Measurements from ENCODE around the gene MGAM2.
"Not testable (repeated sequence)": the region's sequence is repeated elsewhere in the genome, so short reads cannot be mapped to it uniquely, and the experiment has no call there.

MGAM2 gene

GRCh38 chr7:142111499-142111898 lies at the start of gene MGAM2:
TSS of gene MGAM2 (plus strand) at chr7:142111718. CDS start at chr7:142116874, 5,156 bp downstream.
- no peak for DNase-seq (ENCODE audit: low read depth in 1 of 2, low spot score in 1 of 2)

GRCh38 chr7:142063551-142064442 lies 47.7 kb upstream of the MGAM2 start:
- DNase-seq (ENCODE audit: low read depth in 1 of 2, low spot score in 1 of 2): no peak

- no peak for DNase-seq (ENCODE audit: low read depth in 1 of 2, low spot score in 1 of 2)
These were observed 45.0 kb upstream of the MGAM2 start for GRCh38 chr7:142066536-142066935.

GRCh38 chr7:142077762-142078161 lies 33.8 kb upstream of the MGAM2 start:
- no peak for DNase-seq (ENCODE audit: low read depth in 1 of 2, low spot score in 1 of 2)

- no peak for DNase-seq (ENCODE audit: low read depth in 1 of 2, low spot score in 1 of 2)
These were observed 27.9 kb upstream of the MGAM2 start for GRCh38 chr7:142083605-142084004.

- no peak for DNase-seq (ENCODE audit: low read depth in 1 of 2, low spot score in 1 of 2)
These were observed 26.1 kb upstream of the MGAM2 start for GRCh38 chr7:142085428-142085827.

GRCh38 chr7:142088022-142088714 lies 23.4 kb upstream of the MGAM2 start:
- DNase-seq (ENCODE audit: low read depth in 1 of 2, low spot score in 1 of 2): no peak

GRCh38 chr7:142089035-142089434 lies 22.5 kb upstream of the MGAM2 start:
- no peak for DNase-seq (ENCODE audit: low read depth in 1 of 2, low spot score in 1 of 2)

GRCh38 chr7:142091961-142092360 lies 19.6 kb upstream of the MGAM2 start:
- DNase-seq (ENCODE audit: low read depth in 1 of 2, low spot score in 1 of 2): no peak

- no peak for DNase-seq (ENCODE audit: low read depth in 1 of 2, low spot score in 1 of 2)
These were observed 16.7 kb upstream of the MGAM2 start for GRCh38 chr7:142094861-142095260.

GRCh38 chr7:142097571-142097970 lies 13.9 kb upstream of the MGAM2 start:
- DNase-seq (ENCODE audit: low read depth in 1 of 2, low spot score in 1 of 2): no peak

GRCh38 chr7:142098004-142098403 lies 13.5 kb upstream of the MGAM2 start:
- DNase-seq (ENCODE audit: low read depth in 1 of 2, low spot score in 1 of 2): no peak

- DNase-seq (ENCODE audit: low read depth in 1 of 2, low spot score in 1 of 2): not testable (repeated sequence)
These were observed 12.2 kb upstream of the MGAM2 start for GRCh38 chr7:142099347-142099746.

- no peak for DNase-seq (ENCODE audit: low read depth in 1 of 2, low spot score in 1 of 2)
These were observed 10.9 kb upstream of the MGAM2 start for GRCh38 chr7:142100634-142101033.

- DNase-seq (ENCODE audit: low read depth in 1 of 2, low spot score in 1 of 2): not testable (repeated sequence)
These were observed 9.7 kb upstream of the MGAM2 start for GRCh38 chr7:142101794-142102193.

GRCh38 chr7:142104550-142105527 lies 6.7 kb upstream of the MGAM2 start:
- DNase-seq (ENCODE audit: low read depth in 1 of 2, low spot score in 1 of 2): no peak

GRCh38 chr7:142108728-142109505 lies 2.6 kb upstream of the MGAM2 start:
- DNase-seq (ENCODE audit: low read depth in 1 of 2, low spot score in 1 of 2): no peak

GRCh38 chr7:142110098-142110497 lies 1.4 kb upstream of the MGAM2 start:
- DNase-seq (ENCODE audit: low read depth in 1 of 2, low spot score in 1 of 2): no peak

- no peak for DNase-seq (ENCODE audit: low read depth in 1 of 2, low spot score in 1 of 2)
These were observed 880 bp upstream of the MGAM2 start for GRCh38 chr7:142110638-142111037.

GRCh38 chr7:142112086-142112485 lies 568 bp downstream of the MGAM2 start:
- DNase-seq (ENCODE audit: low read depth in 1 of 2, low spot score in 1 of 2): no peak

All from activated T-helper 1 cell treated with anti-CD3 and anti-CD28 coated beads, Interleukin-2, amount 50 U/mL, for 16 hours (primary cell).